ENCODE data around the gene FBLIM1. TPM values are rescaled to one million over a fixed set of nuclear protein-coding genes. Genes with fewer than 3 reads are reported as not detected.
A peak's percentile ranks its signal among the peaks of the same experiment; 100 is the strongest.
"Not testable (repeated sequence)": the region's sequence is repeated elsewhere in the genome, so short reads cannot be mapped to it uniquely, and the experiment has no call there.

The FBLIM1 gene
- total and polyA plus RNA-seq, 4 donors: 192 to 584 (median 463) TPM

- no peaks in the 10 kb centered on the region for H3K9me3 ChIP-seq (ENCODE audit: control insufficient read depth, low read length)
- ATAC-seq (ENCODE audit: low FRiP score) (no peak), DNase-seq (peak in 1 of 2 donors; percentile 70)
- H3K36me3 ChIP-seq (ENCODE audit: control insufficient read depth in 1 of 2, insufficient read depth in 2 of 2, low read length in 1 of 2): no peaks in the 10 kb centered on the region
- 35 to 37% methylated on average over 4 of the region's 4 CpGs for WGBS, 2 donors
- H3K4me1 ChIP-seq (ENCODE audit: control insufficient read depth in 1 of 2, insufficient read depth in 2 of 2, low read length in 2 of 2): peaks cover 0 to 5% of the 10 kb centered on the region in 2 donors
- no peak overlapping the region for H3K27ac ChIP-seq (ENCODE audit: low read depth in 1 of 2, low read length in 2 of 2)
- intact Hi-C loops (cut with DNase I): loop anchor here in 1 of 2 donors (5.0 kb wide), 2 partner anchors 149 to 189 kb away; no protein-coding TSS in a partner anchor
- no peak overlapping the region for H3K4me3 ChIP-seq (ENCODE audit: low read length in 2 of 2)
- no peaks in the 10 kb centered on the region for H3K27me3 ChIP-seq (ENCODE audit: control insufficient read depth in 1 of 2, insufficient read depth in 2 of 2, low read length in 1 of 2)
Measured at GRCh38 chr1:15803380-15803779, 44.8 kb downstream of the FBLIM1 start.

- H3K27me3 ChIP-seq (ENCODE audit: control insufficient read depth in 1 of 2, insufficient read depth in 2 of 2, low read length in 1 of 2): no peaks in the 10 kb centered on the region
- no peak for ATAC-seq (ENCODE audit: low FRiP score)
Measured at GRCh38 chr1:15804060-15804459, 45.5 kb downstream of the FBLIM1 start.

DNA sequence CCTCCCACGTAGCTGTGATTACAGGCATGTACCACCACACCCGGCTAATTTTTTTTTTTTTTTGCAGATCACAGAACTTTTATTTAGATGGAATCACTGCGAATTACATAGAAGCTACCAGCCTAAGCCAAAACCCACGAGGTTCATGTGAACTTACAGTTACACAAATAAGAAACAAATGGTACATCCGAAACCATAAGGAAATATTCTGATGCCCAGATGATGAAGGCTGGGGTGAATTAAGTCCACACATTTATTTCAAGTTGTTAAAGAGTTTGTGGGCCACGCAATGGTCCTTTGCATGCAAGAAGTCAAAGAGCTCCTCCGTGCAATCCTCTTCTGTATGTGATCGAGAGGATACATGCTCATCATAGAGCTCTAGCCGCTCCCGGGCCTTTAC, 48.5 kb downstream of the FBLIM1 start:
- 94% methylated on average over 10 of the region's 10 CpGs for WGBS, 2 donors
- Histone ChIP-seq H3K27me3 (ENCODE audit: control insufficient read depth in 1 of 2, insufficient read depth in 2 of 2, low read length in 1 of 2) (no peaks in the 10 kb centered on the region), H3K4me3 (ENCODE audit: low read length in 2 of 2) (no peak overlapping the region), H3K27ac (ENCODE audit: low read depth in 1 of 2, low read length in 2 of 2) (no peak overlapping the region), H3K36me3 (ENCODE audit: control insufficient read depth in 1 of 2, insufficient read depth in 2 of 2, low read length in 1 of 2) (no peaks in the 10 kb centered on the region), H3K4me1 (ENCODE audit: control insufficient read depth in 1 of 2, insufficient read depth in 2 of 2, low read length in 2 of 2) (peaks cover 0 to 2% of the 10 kb centered on the region in 2 donors), H3K9me3 (ENCODE audit: control insufficient read depth, low read length) (no peaks in the 10 kb centered on the region)
- intact Hi-C loops (cut with DNase I): no loop called here
- ATAC-seq (ENCODE audit: low FRiP score): no peak
- DNase-seq: no peak

More at GRCh38 chr1:15804060-15804459, 45.5 kb downstream of the FBLIM1 start:
- no peak overlapping the region for H3K27ac ChIP-seq (ENCODE audit: low read depth in 1 of 2, low read length in 2 of 2)
- H3K9me3 ChIP-seq (ENCODE audit: control insufficient read depth, low read length): no peaks in the 10 kb centered on the region
- no peak overlapping the region for H3K4me3 ChIP-seq (ENCODE audit: low read length in 2 of 2)
- 90 to 94% methylated on average over 8 of the region's 8 CpGs for WGBS, 2 donors
- intact Hi-C loops (cut with DNase I): loop anchor here in 1 of 2 donors (5.0 kb wide), 2 partner anchors 148 to 188 kb away; no protein-coding TSS in a partner anchor
- H3K36me3 ChIP-seq (ENCODE audit: control insufficient read depth in 1 of 2, insufficient read depth in 2 of 2, low read length in 1 of 2): no peaks in the 10 kb centered on the region
- DNase-seq: peak in 1 of 2 donors; percentile 31
- H3K4me1 ChIP-seq (ENCODE audit: control insufficient read depth in 1 of 2, insufficient read depth in 2 of 2, low read length in 2 of 2): peaks cover 0 to 5% of the 10 kb centered on the region in 2 donors

- H3K27me3 ChIP-seq (ENCODE audit: control insufficient read depth in 1 of 2, insufficient read depth in 2 of 2, low read length in 1 of 2); H3K4me3 ChIP-seq (ENCODE audit: low read length in 2 of 2); H3K9me3 ChIP-seq (ENCODE audit: control insufficient read depth, low read length); H3K4me1 ChIP-seq (ENCODE audit: control insufficient read depth in 1 of 2, insufficient read depth in 2 of 2, low read length in 2 of 2); H3K27ac ChIP-seq (ENCODE audit: low read depth in 1 of 2, low read length in 2 of 2); intact Hi-C loops (cut with DNase I); ATAC-seq (ENCODE audit: low FRiP score); H3K36me3 ChIP-seq (ENCODE audit: control insufficient read depth in 1 of 2, insufficient read depth in 2 of 2, low read length in 1 of 2): not testable (repeated sequence)
- 92 to 95% methylated on average over 11 of the region's 11 CpGs for WGBS, 2 donors
- peak in 1 of 2 donors; percentile 51 for DNase-seq
Measured at GRCh38 chr1:15807549-15807948, 49.0 kb downstream of the FBLIM1 start, which contains the start of gene UQCRHL. TSS of gene UQCRHL (minus strand) at chr1:15807649. CDS start at chr1:15807649, 0 bp downstream.

DNA sequence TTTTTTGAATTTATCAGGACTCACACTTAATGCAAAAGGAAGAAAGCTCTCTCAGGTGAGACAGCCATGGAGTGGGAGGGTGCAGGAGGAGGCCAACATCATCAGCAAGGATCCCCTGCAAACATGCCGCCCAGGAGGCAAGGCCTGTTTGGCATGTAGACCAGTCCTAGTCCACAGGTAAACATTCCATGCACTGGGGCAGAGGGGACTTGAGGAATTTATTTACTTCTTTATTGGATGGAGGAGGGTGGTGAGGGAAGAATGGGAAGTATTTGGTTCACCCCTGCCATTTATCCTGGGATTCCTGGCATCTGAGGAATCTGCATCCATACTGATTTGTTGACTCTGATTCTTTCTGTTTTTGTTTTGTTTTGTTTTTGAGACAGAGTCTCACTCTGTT, 50.4 kb downstream of the FBLIM1 start:
- Histone ChIP-seq H3K4me1 (ENCODE audit: control insufficient read depth in 1 of 2, insufficient read depth in 2 of 2, low read length in 2 of 2) (peaks cover 0 to 2% of the 10 kb centered on the region in 2 donors), H3K4me3 (ENCODE audit: low read length in 2 of 2) (no peak overlapping the region), H3K9me3 (ENCODE audit: control insufficient read depth, low read length) (no peaks in the 10 kb centered on the region), H3K27me3 (ENCODE audit: control insufficient read depth in 1 of 2, insufficient read depth in 2 of 2, low read length in 1 of 2) (no peaks in the 10 kb centered on the region), H3K36me3 (ENCODE audit: control insufficient read depth in 1 of 2, insufficient read depth in 2 of 2, low read length in 1 of 2) (no peaks in the 10 kb centered on the region), H3K27ac (ENCODE audit: low read depth in 1 of 2, low read length in 2 of 2) (no peak overlapping the region)
- WGBS, 2 donors: 86 to 92% methylated on average over 1 of the region's 1 CpG
- DNase-seq (peak in 1 of 2 donors; percentile 8), ATAC-seq (ENCODE audit: low FRiP score) (no peak)
- intact Hi-C loops (cut with DNase I): no loop called here

- Histone ChIP-seq H3K36me3 (ENCODE audit: control insufficient read depth in 1 of 2, insufficient read depth in 2 of 2, low read length in 1 of 2) (no peaks in the 10 kb centered on the region), H3K27me3 (ENCODE audit: control insufficient read depth in 1 of 2, insufficient read depth in 2 of 2, low read length in 1 of 2) (no peaks in the 10 kb centered on the region), H3K9me3 (ENCODE audit: control insufficient read depth, low read length) (no peaks in the 10 kb centered on the region), H3K4me1 (ENCODE audit: control insufficient read depth in 1 of 2, insufficient read depth in 2 of 2, low read length in 2 of 2) (peaks cover 0 to 2% of the 10 kb centered on the region in 2 donors), H3K4me3 (ENCODE audit: low read length in 2 of 2) (no peak overlapping the region), H3K27ac (ENCODE audit: low read depth in 1 of 2, low read length in 2 of 2) (peak overlapping the region; percentile 44 to 65)
- peak in 1 of 2 donors; percentile 15 for DNase-seq
- WGBS, 2 donors: 0 to 1% methylated on average over 1 of the region's 1 CpG
- intact Hi-C loops (cut with DNase I): no loop called here
- peak; percentile 85 for ATAC-seq (ENCODE audit: low FRiP score)
Measured at GRCh38 chr1:15810073-15810472, 51.5 kb downstream of the FBLIM1 start.

- Histone ChIP-seq H3K27me3 (ENCODE audit: control insufficient read depth in 1 of 2, insufficient read depth in 2 of 2, low read length in 1 of 2) (no peaks in the 10 kb centered on the region), H3K36me3 (ENCODE audit: control insufficient read depth in 1 of 2, insufficient read depth in 2 of 2, low read length in 1 of 2) (no peaks in the 10 kb centered on the region), H3K4me1 (ENCODE audit: control insufficient read depth in 1 of 2, insufficient read depth in 2 of 2, low read length in 2 of 2) (no peaks in the 10 kb centered on the region), H3K4me3 (ENCODE audit: low read length in 2 of 2) (no peak overlapping the region), H3K9me3 (ENCODE audit: control insufficient read depth, low read length) (no peaks in the 10 kb centered on the region), H3K27ac (ENCODE audit: low read depth in 1 of 2, low read length in 2 of 2) (no peak overlapping the region)
- WGBS, 2 donors: 13 to 14% methylated on average over 5 of the region's 5 CpGs
- no peak for DNase-seq
- intact Hi-C loops (cut with DNase I): loop anchor here in 1 of 2 donors (5.0 kb wide), 1 partner anchor 176 kb away; no protein-coding TSS in a partner anchor
- no peak for ATAC-seq (ENCODE audit: low FRiP score)
Measured at GRCh38 chr1:15816674-15817073, 58.1 kb downstream of the FBLIM1 start.

DNA sequence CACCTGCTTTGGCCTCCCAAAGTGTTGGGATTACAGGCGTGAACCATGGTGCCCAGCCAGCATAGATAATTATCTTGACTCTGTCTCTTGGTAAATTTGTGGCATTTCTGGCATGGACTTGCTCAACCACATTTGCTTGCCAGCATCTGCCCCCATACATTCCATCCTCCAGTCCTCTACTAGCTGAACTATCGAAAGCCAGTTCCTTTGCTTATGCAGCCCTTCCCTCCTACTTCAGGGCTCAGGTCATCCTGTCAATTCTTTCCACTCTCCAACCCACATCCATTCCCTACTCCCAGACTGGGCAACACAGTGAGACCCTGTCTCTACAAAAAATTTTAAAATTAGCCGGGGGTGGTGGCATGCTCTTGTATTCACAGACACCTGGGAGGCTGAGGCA, 61.9 kb downstream of the FBLIM1 start:
- H3K4me1 ChIP-seq (ENCODE audit: control insufficient read depth in 1 of 2, insufficient read depth in 2 of 2, low read length in 2 of 2): no peaks in the 10 kb centered on the region
- no peaks in the 10 kb centered on the region for H3K27me3 ChIP-seq (ENCODE audit: control insufficient read depth in 1 of 2, insufficient read depth in 2 of 2, low read length in 1 of 2)
- WGBS, 2 donors: 65 to 66% methylated on average over 3 of the region's 3 CpGs
- H3K9me3 ChIP-seq (ENCODE audit: control insufficient read depth, low read length): no peaks in the 10 kb centered on the region
- no peak overlapping the region for H3K27ac ChIP-seq (ENCODE audit: low read depth in 1 of 2, low read length in 2 of 2)
- no peaks in the 10 kb centered on the region for H3K36me3 ChIP-seq (ENCODE audit: control insufficient read depth in 1 of 2, insufficient read depth in 2 of 2, low read length in 1 of 2)
- peak; percentile 6 to 14 for DNase-seq
- H3K4me3 ChIP-seq (ENCODE audit: low read length in 2 of 2): no peak overlapping the region
- no peak for ATAC-seq (ENCODE audit: low FRiP score)
- intact Hi-C loops (cut with DNase I): no loop called here

DNA sequence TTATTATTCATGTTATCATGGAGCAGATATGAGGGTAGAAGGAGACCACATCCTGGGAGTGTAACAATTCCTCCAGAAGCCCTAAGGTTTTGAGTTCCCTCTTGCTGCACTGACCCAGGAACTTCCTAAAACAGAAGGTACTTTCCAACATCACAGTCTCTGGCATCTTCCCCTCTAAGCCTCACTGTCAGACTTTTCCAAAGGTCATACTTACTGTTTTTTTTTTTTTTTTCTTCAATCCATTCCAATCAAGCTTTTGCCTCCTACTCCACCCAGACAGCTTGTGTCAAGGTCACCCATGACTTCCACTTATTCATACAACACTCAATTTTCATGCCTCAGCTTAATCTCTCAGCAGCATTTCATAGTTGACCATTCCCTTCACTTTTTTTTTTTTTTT, 67.2 kb downstream of the FBLIM1 start:
- no peak overlapping the region for H3K27ac ChIP-seq (ENCODE audit: low read depth in 1 of 2, low read length in 2 of 2)
- ATAC-seq (ENCODE audit: low FRiP score) (no peak), DNase-seq (peak in 1 of 2 donors; percentile 29)

More for the DNA sequence above, 67.2 kb downstream of the FBLIM1 start:
- H3K4me3 ChIP-seq (ENCODE audit: low read length in 2 of 2): no peak overlapping the region
- intact Hi-C loops (cut with DNase I): no loop called here
- no peaks in the 10 kb centered on the region for H3K27me3 ChIP-seq (ENCODE audit: control insufficient read depth in 1 of 2, insufficient read depth in 2 of 2, low read length in 1 of 2)
- no peaks in the 10 kb centered on the region for H3K36me3 ChIP-seq (ENCODE audit: control insufficient read depth in 1 of 2, insufficient read depth in 2 of 2, low read length in 1 of 2)
- H3K4me1 ChIP-seq (ENCODE audit: control insufficient read depth in 1 of 2, insufficient read depth in 2 of 2, low read length in 2 of 2): peaks cover 0 to 3% of the 10 kb centered on the region in 2 donors
- no peaks in the 10 kb centered on the region for H3K9me3 ChIP-seq (ENCODE audit: control insufficient read depth, low read length)
